NOMO-1 (cell line): ENCODE measurements around the gene CNTN4.

Experiments used
- DNase-seq, 2 experiments: peaks; one replicate each; lab custom pipeline; 2025; ENCODE audit not compliant: unreplicated experiment in 2 of 2; lab: John Stamatoyannopoulos, UW

Gene CNTN4

GRCh38 chr3:2837239-2837638, 738.6 kb downstream of the CNTN4 start:
- DNase-seq, result no peak

GRCh38 chr3:2837910-2838309, 739.2 kb downstream of the CNTN4 start:
- DNase-seq, result no peak

GRCh38 chr3:2838546-2839157, 740.0 kb downstream of the CNTN4 start:
- no peak for DNase-seq

GRCh38 chr3:2839876-2840275, 741.2 kb downstream of the CNTN4 start:
- no peak for DNase-seq

- DNase-seq, result no peak
These were observed 748.6 kb downstream of the CNTN4 start for GRCh38 chr3:2847062-2847841.

GRCh38 chr3:2849092-2849491, 750.4 kb downstream of the CNTN4 start:
- DNase-seq, result no peak

- no peak for DNase-seq
These were observed 752.0 kb downstream of the CNTN4 start for GRCh38 chr3:2850701-2851100.

GRCh38 chr3:2851361-2851760, 752.7 kb downstream of the CNTN4 start:
- DNase-seq, result no peak

- no peak for DNase-seq
These were observed 753.2 kb downstream of the CNTN4 start for GRCh38 chr3:2851835-2852234.

- no peak for DNase-seq
These were observed 755.0 kb downstream of the CNTN4 start for GRCh38 chr3:2853651-2854050.

- no peak for DNase-seq
These were observed 757.8 kb downstream of the CNTN4 start for GRCh38 chr3:2856138-2857133.

- DNase-seq, result no peak
These were observed 762.0 kb downstream of the CNTN4 start for GRCh38 chr3:2860626-2861025.

- DNase-seq, result no peak
These were observed 762.5 kb downstream of the CNTN4 start for GRCh38 chr3:2861120-2861519.

- no peak for DNase-seq
These were observed 763.3 kb downstream of the CNTN4 start for GRCh38 chr3:2861920-2862319.

- DNase-seq, result no peak
These were observed 763.7 kb downstream of the CNTN4 start for GRCh38 chr3:2862366-2862765.

GRCh38 chr3:2863127-2863526, 764.5 kb downstream of the CNTN4 start:
- DNase-seq, result no peak

GRCh38 chr3:2869905-2870304, 771.2 kb downstream of the CNTN4 start:
- no peak for DNase-seq

GRCh38 chr3:2870724-2871333, 772.2 kb downstream of the CNTN4 start:
- DNase-seq, result no peak

GRCh38 chr3:2872884-2873283, 774.2 kb downstream of the CNTN4 start:
- DNase-seq, result no peak

GRCh38 chr3:2873986-2874385, 775.3 kb downstream of the CNTN4 start:
- DNase-seq, result no peak

- DNase-seq, result no peak
These were observed 777.0 kb downstream of the CNTN4 start for GRCh38 chr3:2875699-2876098.
